GM12878 (cell line): ENCODE measurements around the gene PLEKHN1. TPM values are rescaled to one million over a fixed set of nuclear protein-coding genes. Genes with fewer than 3 reads are reported as not detected.

Experiments used
- ATF3 ChIP-seq: IDR thresholded peaks from 2 replicates; pipeline ENCODE4 v1.6.1; 2011; ENCODE audit warnings: low read depth, mild to moderate bottlenecking, low read length, moderate library complexity, borderline replicate concordance; ENCODE audit errors: extremely low read depth
- BACH1 ChIP-seq: fragments of 450-650 bp; IDR thresholded peaks from 2 replicates; pipeline ENCODE4 v1.6.1; 2017; ENCODE audit warnings: mild to moderate bottlenecking, borderline replicate concordance
- CEBPB ChIP-seq, 2 experiments: fragments of 150-350 bp in 1 of 2; IDR thresholded peaks; 2 replicates each; pipeline ENCODE4 v1.6.1; 2012 to 2014; ENCODE audit warnings: low read depth in 2 of 2, low read length in 2 of 2, borderline replicate concordance in 1 of 2, inconsistent platforms in 1 of 2
- CREB1 ChIP-seq: IDR thresholded peaks from 2 replicates; pipeline ENCODE4 v1.6.1; 2012; ENCODE audit warnings: low read depth, mild to moderate bottlenecking, inconsistent platforms
- CREM ChIP-seq: IDR thresholded peaks from 2 replicates; pipeline ENCODE4 v1.6.1; 2014; ENCODE audit warnings: antibody characterized with exemption, low read depth
- EED ChIP-seq: sonication (generic); IDR thresholded peaks from 2 replicates; pipeline ENCODE4 v1.6.1; 2016; ENCODE audit warnings: antibody characterized with exemption, low read depth
- EP300 ChIP-seq, 2 experiments: fragments of 150-350 bp in 1 of 2; IDR thresholded peaks; 2 replicates each; pipeline ENCODE4 v1.6.1; 2011 to 2012; ENCODE audit warnings: low read depth in 2 of 2, low read length in 2 of 2, borderline replicate concordance in 1 of 2, improper control_type of control experiment in 1 of 2, inconsistent platforms in 1 of 2; ENCODE audit not compliant: control insufficient read depth in 1 of 2
- GATAD2B ChIP-seq: fragments of 450-650 bp; conservative IDR thresholded peaks from 2 replicates; pipeline ENCODE4 v1.6.1; 2017; ENCODE audit warnings: low read depth, mild to moderate bottlenecking, moderate library complexity
- HDAC2 ChIP-seq: fragments of 200-600 bp; sonication (generic); IDR thresholded peaks from 2 replicates; pipeline ENCODE4 v1.6.1; 2017
- HDAC6 ChIP-seq: fragments of 200-600 bp; sonication (generic); IDR thresholded peaks from one replicate; pipeline ENCODE4 v1.8.0; 2017; ENCODE audit warnings: antibody characterized with exemption; ENCODE audit not compliant: unreplicated experiment
- JUND ChIP-seq: IDR thresholded peaks from 2 replicates; pipeline ENCODE4 v1.6.1; 2012; ENCODE audit warnings: low read depth, mild to moderate bottlenecking, low read length, improper control_type of control experiment, moderate library complexity
- KAT2A ChIP-seq: conservative IDR thresholded peaks from 2 replicates; pipeline ENCODE4 v1.6.1; 2011; ENCODE audit warnings: low read depth, low read length; ENCODE audit not compliant: control insufficient read depth
- MTA2 ChIP-seq: fragments of 450-650 bp; IDR thresholded peaks from 2 replicates; pipeline ENCODE4 v1.6.1; 2016; ENCODE audit warnings: low read depth, mild to moderate bottlenecking, moderate library complexity
- MYB ChIP-seq: fragments of 150-350 bp; IDR thresholded peaks from 2 replicates; pipeline ENCODE4 v1.6.1; 2014; ENCODE audit warnings: mild to moderate bottlenecking, low read depth, low read length, borderline replicate concordance
- NR2C1 ChIP-seq: fragments of 450-650 bp; IDR thresholded peaks from 2 replicates; pipeline ENCODE4 v1.6.1; 2017; ENCODE audit warnings: antibody characterized with exemption, mild to moderate bottlenecking, moderate library complexity
- NR2C2 ChIP-seq: IDR thresholded peaks from 2 replicates; pipeline ENCODE4 v1.6.1; 2011; ENCODE audit warnings: borderline replicate concordance, low read depth; ENCODE audit not compliant: control insufficient read depth, insufficient read length
- POU2F2 ChIP-seq: IDR thresholded peaks from 3 replicates; pipeline ENCODE4 v1.6.1; 2011; ENCODE audit warnings: low read depth, mild to moderate bottlenecking, low read length, borderline replicate concordance
- SMAD5 ChIP-seq: IDR thresholded peaks from 2 replicates; pipeline ENCODE4 v1.6.1; 2016; ENCODE audit warnings: antibody characterized with exemption, low read depth
- SREBF1 ChIP-seq: IDR thresholded peaks from 2 replicates; pipeline ENCODE4 v1.6.1; 2012; ENCODE audit warnings: mild to moderate bottlenecking, low read length
- SUZ12 ChIP-seq: fragments of 200-600 bp; sonication (generic); IDR thresholded peaks from one replicate; pipeline ENCODE4 v1.6.1; 2018; ENCODE audit warnings: antibody characterized with exemption, mild to moderate bottlenecking; ENCODE audit not compliant: unreplicated experiment
- polyA plus RNA-seq, 11 experiments: library from polyadenylated mRNA; depleted of rRNA in 4 of 11; unstranded in 6 of 11; stranded (reverse) in 5 of 11; fragments of >200 nt; fragmentation: Nextera tagmentation in 4 of 11; fragmentation: Illumina TruSeq in 1 of 11; extraction: Ambion mirVana in 4 of 11; extraction: Trizol in 1 of 11; gene quantifications; 1 replicate in 1 of 11; 2 replicates in 10 of 11; pipeline versions ENCODE4 v1.2.1 to v1.2.3, GENCODE V29; 2011 to 2016; ENCODE audit warnings: inconsistent platforms in 2 of 11, missing spikeins in 2 of 11, low read depth in 1 of 11
- total RNA-seq, 4 experiments: library from RNA; depleted of rRNA in 3 of 4; stranded (reverse); fragments of >200 nt in 3 of 4; fragmentation: Illumina TruSeq in 1 of 4; extraction: Trizol in 1 of 4; gene quantifications; 2 replicates each; pipeline versions ENCODE4 v1.2.1 to v1.2.3, GENCODE V29; 2013 to 2021
- TF ChIP-seq, protein P1 (sequence below): fragments of 450-650 bp; formaldehyde crosslinking; IDR thresholded peaks from 2 replicates; pipeline ENCODE4 v1.5.0; 2022; ENCODE audit warnings: mild to moderate bottlenecking, missing genetic modification characterization
- TF ChIP-seq, protein P2 (sequence below): fragments of 450-650 bp; conservative IDR thresholded peaks from 2 replicates; pipeline ENCODE4 v1.6.1; 2017; ENCODE audit warnings: mild to moderate bottlenecking, moderate library complexity
- TF ChIP-seq, protein P3 (sequence below): fragments of 450-650 bp; IDR thresholded peaks from 2 replicates; pipeline ENCODE4 v1.6.1; 2017; ENCODE audit warnings: borderline replicate concordance

PLEKHN1 gene
- total and polyA plus RNA-seq, 10 of the 15 experiments (the other 5 are each of a cell fraction or from before 2014, with no cell fraction given): 0.04 to 0.26 (median 0.18) TPM; not detected in 6

DNA sequence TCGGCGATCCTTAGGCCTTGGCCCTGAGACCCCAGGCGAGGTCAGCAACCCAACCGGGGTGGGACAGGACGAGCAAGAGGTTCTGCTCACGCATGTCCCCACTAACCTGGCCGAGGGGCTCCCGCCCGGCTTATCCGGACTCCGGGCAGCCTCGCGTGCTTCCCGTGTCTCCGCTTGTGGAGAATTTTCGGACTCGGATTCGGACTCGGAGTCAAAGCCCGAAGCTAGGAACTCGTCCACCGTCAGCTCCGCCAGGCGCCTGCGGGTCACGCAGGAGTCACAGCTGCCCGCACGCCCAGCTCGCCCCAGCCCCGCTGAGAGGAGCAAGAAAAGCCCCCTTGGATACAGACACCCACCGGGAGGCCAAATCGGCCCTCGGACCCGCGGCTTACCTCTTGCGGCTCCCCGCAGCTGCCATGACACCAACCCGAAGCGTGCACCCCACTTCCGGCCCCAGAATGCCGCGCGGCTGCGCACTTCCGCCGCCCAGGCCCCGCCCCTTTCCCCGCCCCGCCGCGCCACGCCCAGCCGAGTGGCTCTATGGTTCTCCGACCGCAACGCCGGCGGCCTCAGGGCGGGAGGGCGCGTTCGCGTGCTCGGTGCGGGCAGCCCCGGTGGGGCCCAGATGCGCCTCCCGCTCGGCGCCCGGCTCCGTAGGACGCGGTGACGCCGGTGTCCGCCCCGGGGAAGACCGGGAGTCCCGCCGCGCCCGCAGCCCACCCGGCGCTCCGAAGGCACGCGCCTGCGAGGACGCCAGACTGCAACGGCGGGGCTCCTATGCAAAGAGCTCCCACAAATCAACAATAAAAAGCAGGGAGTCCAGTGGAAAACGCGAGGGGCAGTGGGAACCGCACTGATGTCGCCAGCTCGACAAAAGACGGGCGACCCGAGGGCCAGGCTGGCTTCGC lies 7.2 kb upstream of the PLEKHN1 start, which contains the start of gene NOC2L (continued):
- TF ChIP-seq, protein P1, sequence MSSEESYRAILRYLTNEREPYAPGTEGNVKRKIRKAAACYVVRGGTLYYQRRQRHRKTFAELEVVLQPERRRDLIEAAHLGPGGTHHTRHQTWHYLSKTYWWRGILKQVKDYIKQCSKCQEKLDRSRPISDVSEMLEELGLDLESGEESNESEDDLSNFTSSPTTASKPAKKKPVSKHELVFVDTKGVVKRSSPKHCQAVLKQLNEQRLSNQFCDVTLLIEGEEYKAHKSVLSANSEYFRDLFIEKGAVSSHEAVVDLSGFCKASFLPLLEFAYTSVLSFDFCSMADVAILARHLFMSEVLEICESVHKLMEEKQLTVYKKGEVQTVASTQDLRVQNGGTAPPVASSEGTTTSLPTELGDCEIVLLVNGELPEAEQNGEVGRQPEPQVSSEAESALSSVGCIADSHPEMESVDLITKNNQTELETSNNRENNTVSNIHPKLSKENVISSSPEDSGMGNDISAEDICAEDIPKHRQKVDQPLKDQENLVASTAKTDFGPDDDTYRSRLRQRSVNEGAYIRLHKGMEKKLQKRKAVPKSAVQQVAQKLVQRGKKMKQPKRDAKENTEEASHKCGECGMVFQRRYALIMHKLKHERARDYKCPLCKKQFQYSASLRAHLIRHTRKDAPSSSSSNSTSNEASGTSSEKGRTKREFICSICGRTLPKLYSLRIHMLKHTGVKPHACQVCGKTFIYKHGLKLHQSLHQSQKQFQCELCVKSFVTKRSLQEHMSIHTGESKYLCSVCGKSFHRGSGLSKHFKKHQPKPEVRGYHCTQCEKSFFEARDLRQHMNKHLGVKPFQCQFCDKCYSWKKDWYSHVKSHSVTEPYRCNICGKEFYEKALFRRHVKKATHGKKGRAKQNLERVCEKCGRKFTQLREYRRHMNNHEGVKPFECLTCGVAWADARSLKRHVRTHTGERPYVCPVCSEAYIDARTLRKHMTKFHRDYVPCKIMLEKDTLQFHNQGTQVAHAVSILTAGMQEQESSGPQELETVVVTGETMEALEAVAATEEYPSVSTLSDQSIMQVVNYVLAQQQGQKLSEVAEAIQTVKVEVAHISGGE: no peak
- TF ChIP-seq HDAC2 (0 out of 2 replicates have a peak, but pooled peaks have one; percentile 76), SMAD5 (no peak), JUND (no peak), MYB (no peak), SUZ12 (no peak), EP300 (IDR thresholded peaks at IDR 0.05; ENCODE audit: borderline replicate concordance in 1 of 2, control insufficient read depth in 1 of 2, low read depth in 2 of 2, low read length in 2 of 2) (no peak; a peak in 1 of 4 replicates), MTA2 (no peak), HDAC6 (no peak), EED (no peak), CREM (no peak), SREBF1 (no peak), NR2C2 (no peak), CREB1 (peak; percentile 72; the same call in 1 of the 2 replicates), BACH1 (no peak), GATAD2B (0 out of 2 replicates have a peak, but pooled peaks have one; percentile 19), ATF3 (no peak), KAT2A (no peak), NR2C1 (peak; percentile 43; the same call in 1 of the 2 replicates), POU2F2 (no peak; the same call in 2 of the 3 replicates), CEBPB (IDR thresholded peaks at IDR 0.05; ENCODE audit: borderline replicate concordance in 1 of 2, low read depth in 2 of 2, low read length in 2 of 2) (no peak)
- TF ChIP-seq, protein P2, sequence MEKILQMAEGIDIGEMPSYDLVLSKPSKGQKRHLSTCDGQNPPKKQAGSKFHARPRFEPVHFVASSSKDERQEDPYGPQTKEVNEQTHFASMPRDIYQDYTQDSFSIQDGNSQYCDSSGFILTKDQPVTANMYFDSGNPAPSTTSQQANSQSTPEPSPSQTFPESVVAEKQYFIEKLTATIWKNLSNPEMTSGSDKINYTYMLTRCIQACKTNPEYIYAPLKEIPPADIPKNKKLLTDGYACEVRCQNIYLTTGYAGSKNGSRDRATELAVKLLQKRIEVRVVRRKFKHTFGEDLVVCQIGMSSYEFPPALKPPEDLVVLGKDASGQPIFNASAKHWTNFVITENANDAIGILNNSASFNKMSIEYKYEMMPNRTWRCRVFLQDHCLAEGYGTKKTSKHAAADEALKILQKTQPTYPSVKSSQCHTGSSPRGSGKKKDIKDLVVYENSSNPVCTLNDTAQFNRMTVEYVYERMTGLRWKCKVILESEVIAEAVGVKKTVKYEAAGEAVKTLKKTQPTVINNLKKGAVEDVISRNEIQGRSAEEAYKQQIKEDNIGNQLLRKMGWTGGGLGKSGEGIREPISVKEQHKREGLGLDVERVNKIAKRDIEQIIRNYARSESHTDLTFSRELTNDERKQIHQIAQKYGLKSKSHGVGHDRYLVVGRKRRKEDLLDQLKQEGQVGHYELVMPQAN: peak; percentile 92
- TF ChIP-seq, protein P3, sequence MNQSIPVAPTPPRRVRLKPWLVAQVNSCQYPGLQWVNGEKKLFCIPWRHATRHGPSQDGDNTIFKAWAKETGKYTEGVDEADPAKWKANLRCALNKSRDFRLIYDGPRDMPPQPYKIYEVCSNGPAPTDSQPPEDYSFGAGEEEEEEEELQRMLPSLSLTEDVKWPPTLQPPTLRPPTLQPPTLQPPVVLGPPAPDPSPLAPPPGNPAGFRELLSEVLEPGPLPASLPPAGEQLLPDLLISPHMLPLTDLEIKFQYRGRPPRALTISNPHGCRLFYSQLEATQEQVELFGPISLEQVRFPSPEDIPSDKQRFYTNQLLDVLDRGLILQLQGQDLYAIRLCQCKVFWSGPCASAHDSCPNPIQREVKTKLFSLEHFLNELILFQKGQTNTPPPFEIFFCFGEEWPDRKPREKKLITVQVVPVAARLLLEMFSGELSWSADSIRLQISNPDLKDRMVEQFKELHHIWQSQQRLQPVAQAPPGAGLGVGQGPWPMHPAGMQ: no peak
